PC-9 (cell line): ENCODE results near the gene ASTN2. TPM values are rescaled to one million over a fixed set of nuclear protein-coding genes. Genes with fewer than 3 reads are reported as not detected.

Source experiments
- BruUV-seq: library from RNA; stranded (reverse); fragments of 400-500 nt; replicated peaks from 2 replicates; lab custom pipeline; 2021; lab: Mats Ljungman, UMichigan
- CTCF ChIA-PET: fragments of 300-600 bp; sonication (Branson Sonifier 250); formaldehyde crosslinking; loops from one replicate; lab custom pipeline; 2022; ENCODE audit warnings: antibody characterized with exemption; lab: Charles Lee
- POLR2A ChIA-PET: fragments of 300-600 bp; sonication (Branson Sonifier 250); formaldehyde crosslinking; loops from one replicate; lab custom pipeline; 2022; ENCODE audit warnings: antibody characterized with exemption; ENCODE audit not compliant: unreplicated experiment; lab: Charles Lee
- DNase-seq, 2 experiments: peaks; one replicate each; pipeline versions ENCODE4 v3.0.0 to v3.0.0-alpha.2; 2015 to 2022; ENCODE audit warnings: mixed read lengths in 1 of 2
- H2AFZ ChIP-seq: fragments of 200-600 bp; sonication (generic); 2 replicates; pipeline ENCODE4 v1.8.1; 2017; ENCODE audit warnings: antibody characterized with exemption
- H3F3A ChIP-seq: fragments of 200-600 bp; sonication (generic); 2 replicates; pipeline ENCODE4 v1.8.1; 2017; ENCODE audit warnings: antibody characterized with exemption, mild to moderate bottlenecking, low read depth; ENCODE audit not compliant: insufficient read depth
- H3K27ac ChIP-seq: fragments of 200-600 bp; sonication (generic); 2 replicates; pipeline ENCODE4 v1.6.1; 2016; ENCODE audit warnings: mixed run types
- H3K27me3 ChIP-seq: fragments of 200-600 bp; sonication (generic); 2 replicates; pipeline ENCODE4 v1.6.1; 2016; ENCODE audit warnings: low read depth, mixed run types; ENCODE audit not compliant: insufficient read depth
- H3K36me3 ChIP-seq: fragments of 200-600 bp; sonication (generic); 2 replicates; pipeline ENCODE4 v1.6.1; 2016; ENCODE audit warnings: low read depth, mixed run types
- H3K4me1 ChIP-seq: fragments of 200-600 bp; sonication (generic); replicated peaks from 2 replicates; pipeline ENCODE4 v1.6.1; 2016; ENCODE audit warnings: mixed run types; ENCODE audit not compliant: insufficient read depth
- H3K4me2 ChIP-seq: fragments of 200-600 bp; sonication (generic); 2 replicates; pipeline ENCODE4 v1.6.1; 2017; ENCODE audit warnings: mixed run types
- H3K4me3 ChIP-seq: fragments of 200-600 bp; sonication (generic); 2 replicates; pipeline ENCODE4 v1.6.1; 2016; ENCODE audit warnings: mixed run types
- H3K79me2 ChIP-seq: fragments of 200-600 bp; sonication (generic); 2 replicates; pipeline ENCODE4 v1.6.1; 2017; ENCODE audit warnings: low read depth, mixed run types
- H3K9me2 ChIP-seq: fragments of 200-600 bp; sonication (generic); 2 replicates; pipeline ENCODE4 v1.8.1; 2017; ENCODE audit warnings: mild to moderate bottlenecking; ENCODE audit not compliant: insufficient read depth
- H3K9me3 ChIP-seq: fragments of 200-600 bp; sonication (generic); 2 replicates; pipeline ENCODE4 v1.8.1; 2016; ENCODE audit warnings: low read depth; ENCODE audit not compliant: insufficient read depth
- H4K20me1 ChIP-seq: fragments of 200-600 bp; sonication (generic); 2 replicates; pipeline ENCODE4 v1.8.1; 2017; ENCODE audit not compliant: insufficient read depth
- CTCF ChIP-seq: fragments of 200-600 bp; sonication (generic); conservative IDR thresholded peaks from 2 replicates; pipeline ENCODE4 v1.6.1; 2017; ENCODE audit warnings: mixed run types, antibody characterized with exemption, mild to moderate bottlenecking, moderate library complexity
- EZH2 ChIP-seq: fragments of 200-600 bp; sonication (generic); IDR thresholded peaks from 2 replicates; pipeline ENCODE4 v1.8.0; 2017; ENCODE audit warnings: antibody characterized with exemption, low read depth
- intact Hi-C: fragments of 100-400 bp; cut with micrococcal nuclease; formaldehyde crosslinking; loops from one replicate; pipeline ENCODE4 v1.10.0; 2022; ENCODE audit not compliant: unreplicated experiment
- total RNA-seq: library from RNA; stranded (reverse); gene quantifications from 2 replicates; pipeline ENCODE4 v1.2.3, GENCODE V29; 2021

The ASTN2 gene
- total RNA-seq, 1 experiment from 2014 or later: 6.2 TPM

- peaks cover 51% of the 10 kb centered on the region for H3K4me1 ChIP-seq
- peaks cover 26% of the 10 kb centered on the region for H3F3A ChIP-seq
- H4K20me1 ChIP-seq: no peaks in the 10 kb centered on the region
- no TSS peak for BruUV-seq
- H3K4me3 ChIP-seq: no peak overlapping the region
- ChIA-PET CTCF (interaction anchor here (0.7 kb wide), 1 partner anchor 81 kb away, joined by 4 read pairs; no protein-coding TSS in a partner anchor), POLR2A (interaction anchor here (0.6 kb wide), 3 partner anchors 78 to 105 kb away, joined by 3 to 5 read pairs (median 5); no protein-coding TSS in a partner anchor)
- H3K27ac ChIP-seq: peak overlapping the region; percentile 96
- no peak for DNase-seq
- no peaks in the 10 kb centered on the region for H3K36me3 ChIP-seq
- no peaks in the 10 kb centered on the region for H3K79me2 ChIP-seq
- no peak overlapping the region for H2AFZ ChIP-seq
- no peaks in the 10 kb centered on the region for H3K27me3 ChIP-seq
- intact Hi-C loops: no loop called here
- peak overlapping the region; percentile 69 for H3K4me2 ChIP-seq
- TF ChIP-seq CTCF: no peak
- no peak for TF ChIP-seq EZH2
- H3K9me3 ChIP-seq: peaks cover 5% of the 10 kb centered on the region; the same call in 1 of the 2 replicates
- no peaks in the 10 kb centered on the region for H3K9me2 ChIP-seq
Observed at GRCh38 chr9:116941266-116941665, 473.6 kb downstream of the ASTN2 start.

- intact Hi-C loops: no loop called here
- H3K4me2 ChIP-seq: peak overlapping the region; percentile 69
- H3K36me3 ChIP-seq: no peaks in the 10 kb centered on the region
- BruUV-seq: no TSS peak
- peak; percentile 27 to 95 for DNase-seq
- CTCF ChIA-PET: no interaction called here
- TF ChIP-seq EZH2 (no peak), CTCF (no peak)
- peak overlapping the region; percentile 61; the same call in 1 of the 2 replicates for H2AFZ ChIP-seq
- H3F3A ChIP-seq: peaks cover 26% of the 10 kb centered on the region
- peaks cover 49% of the 10 kb centered on the region for H3K4me1 ChIP-seq
- POLR2A ChIA-PET: interaction anchor here (0.6 kb wide), 2 partner anchors 78 to 106 kb away, joined by 3 to 5 read pairs; no protein-coding TSS in a partner anchor
- no peak overlapping the region for H3K4me3 ChIP-seq
- H3K27me3 ChIP-seq: no peaks in the 10 kb centered on the region
- no peaks in the 10 kb centered on the region for H3K9me2 ChIP-seq
- no peaks in the 10 kb centered on the region for H4K20me1 ChIP-seq
- peaks cover 5% of the 10 kb centered on the region; the same call in 1 of the 2 replicates for H3K9me3 ChIP-seq
- H3K79me2 ChIP-seq: no peaks in the 10 kb centered on the region
- peak overlapping the region; percentile 96 for H3K27ac ChIP-seq
Observed at GRCh38 chr9:116940614-116941215, 474.1 kb downstream of the ASTN2 start.

GRCh38 chr9:116939614-116940013 lies 475.2 kb downstream of the ASTN2 start:
- BruUV-seq: no TSS peak
- intact Hi-C loops: no loop called here
- CTCF ChIA-PET: interaction anchor here (0.5 kb wide), 1 partner anchor 881 kb away, joined by 9 read pairs; no protein-coding TSS in a partner anchor

More at GRCh38 chr9:116939614-116940013, 475.2 kb downstream of the ASTN2 start:
- Histone ChIP-seq H3K27me3 (no peaks in the 10 kb centered on the region), H3K79me2 (no peaks in the 10 kb centered on the region), H3K27ac (peak overlapping the region; percentile 96), H3K4me2 (0 out of 2 replicates have a peak overlapping the region, but pooled peaks have one; percentile 69), H3F3A (peaks cover 26% of the 10 kb centered on the region), H3K9me2 (no peaks in the 10 kb centered on the region), H4K20me1 (no peaks in the 10 kb centered on the region), H3K4me3 (no peak overlapping the region), H3K36me3 (no peaks in the 10 kb centered on the region), H3K4me1 (peaks cover 38% of the 10 kb centered on the region), H3K9me3 (peaks cover 5% of the 10 kb centered on the region; the same call in 1 of the 2 replicates), H2AFZ (no peak overlapping the region)
- POLR2A ChIA-PET: no interaction called here
- TF ChIP-seq CTCF: no peak
- no peak for TF ChIP-seq EZH2
- no peak for DNase-seq
